BLaER1 treated with 17β-estradiol and CSF1 and Interleukin-3, amounts not matched to agents 10 nM and 100 nM (cell line): Measurements from ENCODE around the gene OTX1.

Experiments used
- H3K27ac ChIP-seq, 11 experiments: shearing (Covaris generic); formaldehyde crosslinking; 2 replicates each; pipeline ENCODE4 v1.8.1; 2022
- H3K27me3 ChIP-seq, 11 experiments: shearing (Covaris generic); formaldehyde crosslinking; 2 replicates each; pipeline ENCODE4 v1.8.1; 2022
- H3K36me3 ChIP-seq, 11 experiments: shearing (Covaris generic); formaldehyde crosslinking; 2 replicates each; pipeline ENCODE4 v1.8.1; 2022
- H3K4me1 ChIP-seq, 10 experiments: shearing (Covaris generic); formaldehyde crosslinking; 2 replicates each; pipeline ENCODE4 v1.8.1; 2022
- H3K4me2 ChIP-seq, 11 experiments: shearing (Covaris generic); formaldehyde crosslinking; 2 replicates each; pipeline ENCODE4 v1.8.1; 2022
- H3K4me3 ChIP-seq, 10 experiments: shearing (Covaris generic); formaldehyde crosslinking; 2 replicates each; pipeline ENCODE4 v1.8.1; 2022
- H3K9ac ChIP-seq, 11 experiments: shearing (Covaris generic); formaldehyde crosslinking; 2 replicates each; pipeline ENCODE4 v1.8.1; 2022
- H3K9me3 ChIP-seq, 11 experiments: shearing (Covaris generic); formaldehyde crosslinking; replicated peaks in 1 of 11; 2 replicates each; pipeline ENCODE4 v1.8.1; 2022
- H4K20me1 ChIP-seq, 11 experiments: shearing (Covaris generic); formaldehyde crosslinking; 2 replicates each; pipeline ENCODE4 v1.8.1; 2022
- Cebpa-rat ChIP-seq, 11 experiments: shearing (Covaris generic); IDR thresholded peaks; 2 replicates each; pipeline ENCODE4 v1.8.1; 2022

The OTX1 gene

GRCh38 chr2:63078852-63079606 is 28.4 kb downstream of the OTX1 start:
- H3K27me3 ChIP-seq = no peaks in the 10 kb centered on the region
- H3K9ac ChIP-seq = no peak overlapping the region
- H3K4me1 ChIP-seq = no peaks in the 10 kb centered on the region
- H3K4me2 ChIP-seq = no peak overlapping the region
- no peak for TF ChIP-seq Cebpa-rat (IDR thresholded peaks at IDR 0.05)
- H4K20me1 ChIP-seq = no peaks in the 10 kb centered on the region
- H3K4me3 ChIP-seq = no peak overlapping the region
- no peak overlapping the region for H3K27ac ChIP-seq
- H3K36me3 ChIP-seq = no peaks in the 10 kb centered on the region
- H3K9me3 ChIP-seq = no peaks in the 10 kb centered on the region

DNA sequence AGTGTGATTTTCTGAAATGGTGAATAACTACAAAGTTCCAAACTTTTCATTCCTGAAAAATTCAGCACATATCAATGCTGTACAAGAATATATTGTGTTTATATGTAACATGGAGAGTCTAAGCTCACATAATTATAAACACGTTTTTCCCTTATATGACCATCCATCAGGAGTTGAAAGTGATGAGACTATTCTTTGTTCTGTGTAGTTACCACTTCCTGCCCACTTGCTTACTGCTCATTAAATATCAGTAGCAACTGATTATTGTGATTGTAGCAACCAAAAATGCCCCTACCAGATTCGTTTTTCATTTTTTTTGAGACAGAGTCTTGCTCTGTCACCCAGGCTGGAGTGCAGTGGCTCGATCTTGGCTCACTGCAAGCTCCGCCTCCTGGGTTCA is 30.8 kb downstream of the OTX1 start:
- no peaks in the 10 kb centered on the region for H3K9me3 ChIP-seq
- no peaks in the 10 kb centered on the region for H3K4me1 ChIP-seq
- H4K20me1 ChIP-seq = no peaks in the 10 kb centered on the region
- TF ChIP-seq Cebpa-rat (IDR thresholded peaks at IDR 0.05) = no peak
- no peak overlapping the region for H3K4me3 ChIP-seq
- no peak overlapping the region for H3K4me2 ChIP-seq
- no peak overlapping the region for H3K9ac ChIP-seq
- no peak overlapping the region for H3K27ac ChIP-seq
- H3K36me3 ChIP-seq = no peaks in the 10 kb centered on the region
- H3K27me3 ChIP-seq = no peaks in the 10 kb centered on the region

- Histone ChIP-seq H3K36me3 (no peaks in the 10 kb centered on the region), H4K20me1 (no peaks in the 10 kb centered on the region), H3K9me3 (no peaks in the 10 kb centered on the region), H3K4me2 (no peak overlapping the region), H3K27ac (no peak overlapping the region), H3K4me3 (no peak overlapping the region), H3K27me3 (no peaks in the 10 kb centered on the region), H3K4me1 (no peaks in the 10 kb centered on the region), H3K9ac (no peak overlapping the region)
- no peak for TF ChIP-seq Cebpa-rat (IDR thresholded peaks at IDR 0.05)
Measured at GRCh38 chr2:63086687-63087086, 36.1 kb downstream of the OTX1 start.

DNA sequence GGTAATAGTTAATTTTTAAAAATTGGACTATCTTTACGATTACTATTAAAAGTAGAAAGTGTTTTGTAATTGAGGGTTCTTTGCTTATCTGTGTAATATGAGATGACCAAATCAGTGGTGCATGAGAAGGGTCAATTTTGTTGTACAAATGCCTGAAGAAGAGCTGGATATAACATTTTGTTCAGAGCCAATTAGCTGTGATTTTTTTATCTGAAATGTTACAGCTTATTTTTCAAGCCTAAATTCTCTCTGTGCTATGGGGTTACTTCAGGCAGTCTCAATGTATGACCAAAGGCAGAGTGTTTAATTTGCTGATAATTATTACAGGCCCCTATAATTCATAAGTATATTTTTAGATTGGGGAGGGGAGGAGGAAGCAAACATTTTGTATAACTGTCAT is 41.8 kb downstream of the OTX1 start:
- Histone ChIP-seq H3K27ac (no peak overlapping the region), H3K4me1 (no peaks in the 10 kb centered on the region)
- TF ChIP-seq Cebpa-rat (IDR thresholded peaks at IDR 0.05) = no peak

DNA sequence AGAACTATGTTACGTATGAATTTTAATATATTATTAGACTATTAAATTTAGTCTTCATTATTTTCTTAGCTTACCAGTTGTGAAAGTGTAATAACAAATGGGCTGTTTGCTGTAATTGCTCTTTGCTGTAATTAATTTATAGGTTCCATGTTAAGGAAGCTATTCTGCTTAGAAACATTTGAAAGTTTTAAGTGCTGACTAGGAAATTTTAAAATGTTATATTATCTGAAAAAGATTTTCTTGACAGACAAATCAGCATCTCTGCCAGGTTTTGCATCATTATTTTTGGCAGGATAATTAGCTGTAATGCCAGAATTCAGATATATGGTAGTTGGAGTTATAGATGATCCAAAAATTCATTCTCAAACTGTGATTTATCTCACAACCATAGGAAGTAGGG is 42.2 kb downstream of the OTX1 start:
- Histone ChIP-seq H3K9me3 (no peaks in the 10 kb centered on the region), H3K36me3 (no peaks in the 10 kb centered on the region), H3K4me2 (no peak overlapping the region), H3K27me3 (no peaks in the 10 kb centered on the region), H4K20me1 (no peaks in the 10 kb centered on the region), H3K4me3 (no peak overlapping the region), H3K9ac (no peak overlapping the region), H3K27ac (no peak overlapping the region), H3K4me1 (no peaks in the 10 kb centered on the region)
- no peak for TF ChIP-seq Cebpa-rat (IDR thresholded peaks at IDR 0.05)

More for the DNA sequence above, 41.8 kb downstream of the OTX1 start:
- H3K4me3 ChIP-seq = no peak overlapping the region
- no peaks in the 10 kb centered on the region for H3K27me3 ChIP-seq
- H4K20me1 ChIP-seq = no peaks in the 10 kb centered on the region
- H3K9me3 ChIP-seq = no peaks in the 10 kb centered on the region
- no peak overlapping the region for H3K4me2 ChIP-seq
- no peaks in the 10 kb centered on the region for H3K36me3 ChIP-seq
- no peak overlapping the region for H3K9ac ChIP-seq

- Histone ChIP-seq H3K9ac (no peak overlapping the region), H3K9me3 (no peaks in the 10 kb centered on the region), H3K27me3 (no peaks in the 10 kb centered on the region), H3K27ac (no peak overlapping the region), H3K4me1 (no peaks in the 10 kb centered on the region), H4K20me1 (no peaks in the 10 kb centered on the region), H3K36me3 (no peaks in the 10 kb centered on the region), H3K4me3 (no peak overlapping the region), H3K4me2 (no peak overlapping the region)
- TF ChIP-seq Cebpa-rat (IDR thresholded peaks at IDR 0.05) = no peak
Measured at GRCh38 chr2:63093502-63093901, 42.9 kb downstream of the OTX1 start.

DNA sequence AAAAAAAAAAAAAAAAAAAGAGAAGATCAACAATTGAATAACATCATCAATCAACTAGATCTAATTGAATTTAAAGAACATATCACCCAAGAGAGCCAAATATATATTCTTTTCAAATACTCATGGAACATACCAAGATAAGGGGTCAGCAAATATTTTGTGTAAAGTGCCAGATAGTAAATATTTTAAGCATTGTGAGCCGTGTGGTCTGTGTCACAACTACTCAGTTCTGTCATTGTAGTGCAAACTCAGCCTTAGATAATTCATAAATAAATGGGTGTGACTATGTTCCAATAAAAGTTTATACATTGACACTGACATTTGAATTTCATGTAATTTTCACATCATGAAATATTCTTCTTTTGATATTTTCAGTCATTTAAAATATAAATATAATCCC is 45.9 kb downstream of the OTX1 start:
- no peaks in the 10 kb centered on the region for H4K20me1 ChIP-seq
- no peaks in the 10 kb centered on the region for H3K36me3 ChIP-seq
- H3K4me3 ChIP-seq = no peak overlapping the region
- H3K4me1 ChIP-seq = no peaks in the 10 kb centered on the region
- no peak overlapping the region for H3K27ac ChIP-seq
- TF ChIP-seq Cebpa-rat (IDR thresholded peaks at IDR 0.05) = no peak
- H3K4me2 ChIP-seq = no peak overlapping the region
- H3K9me3 ChIP-seq = peaks cover 0 to 5% (median 0%) of the 10 kb centered on the region in 11 experiments; a peak in 3 of 22 replicates
- H3K9ac ChIP-seq = no peak overlapping the region
- no peaks in the 10 kb centered on the region for H3K27me3 ChIP-seq

DNA sequence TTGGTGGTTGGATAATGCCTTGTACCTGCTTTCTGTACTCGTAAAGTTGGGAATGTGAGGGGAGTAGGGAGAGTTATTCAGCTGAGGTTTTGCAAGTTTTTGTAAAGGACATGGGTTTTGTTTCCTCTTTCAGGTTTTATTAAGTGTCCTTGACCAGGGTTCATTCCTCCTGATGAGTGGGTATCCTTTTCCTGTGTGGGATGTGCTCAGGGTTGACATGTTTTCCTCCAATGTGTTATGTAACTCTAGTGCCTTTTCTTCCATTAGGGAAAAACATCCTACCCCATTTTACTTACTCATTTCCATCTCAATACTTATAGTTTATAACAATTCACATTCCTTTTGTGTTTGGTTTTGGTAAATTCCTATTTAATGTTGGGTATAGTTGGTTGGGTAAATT is 48.4 kb downstream of the OTX1 start:
- H3K9me3 ChIP-seq = peaks cover 0 to 27% (median 11%) of the 10 kb centered on the region in 11 experiments; a peak in 12 of 22 replicates
- no peak overlapping the region for H3K4me2 ChIP-seq
- H3K27ac ChIP-seq = no peak overlapping the region

DNA sequence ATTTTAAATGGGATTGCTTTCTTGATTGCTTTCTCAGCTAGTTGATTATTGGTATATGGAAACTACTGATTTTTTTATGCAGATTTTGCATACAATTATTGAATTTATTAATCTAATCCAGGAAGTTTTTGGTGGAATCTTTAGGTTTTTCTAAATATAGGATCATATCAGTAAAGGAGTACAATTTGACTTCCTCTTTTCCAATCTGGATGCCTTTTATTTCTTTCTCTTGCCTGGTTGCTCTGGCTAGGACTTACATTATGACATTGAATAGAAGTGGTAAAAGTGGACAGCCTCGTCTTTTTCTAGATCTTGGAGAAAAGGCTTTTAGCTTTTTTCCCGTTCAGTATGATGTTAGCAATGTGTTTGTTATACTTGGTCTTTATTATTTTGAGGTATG is 51.3 kb downstream of the OTX1 start:
- H3K4me3 ChIP-seq = no peak overlapping the region
- no peaks in the 10 kb centered on the region for H3K27me3 ChIP-seq
- peaks cover 24 to 56% (median 37%) of the 10 kb centered on the region in 11 experiments for H3K9me3 ChIP-seq
- no peak overlapping the region for H3K9ac ChIP-seq
- H3K27ac ChIP-seq = no peak overlapping the region
- H3K36me3 ChIP-seq = peaks cover 0 to 3% (median 0%) of the 10 kb centered on the region in 11 experiments; a peak in 1 of 22 replicates
- no peaks in the 10 kb centered on the region for H4K20me1 ChIP-seq
- TF ChIP-seq Cebpa-rat (IDR thresholded peaks at IDR 0.05) = no peak
- H3K4me2 ChIP-seq = no peak overlapping the region
- no peaks in the 10 kb centered on the region for H3K4me1 ChIP-seq

More for the DNA sequence above, 48.4 kb downstream of the OTX1 start:
- H4K20me1 ChIP-seq = no peaks in the 10 kb centered on the region
- no peak for TF ChIP-seq Cebpa-rat (IDR thresholded peaks at IDR 0.05)
- H3K9ac ChIP-seq = no peak overlapping the region
- no peaks in the 10 kb centered on the region for H3K36me3 ChIP-seq
- no peaks in the 10 kb centered on the region for H3K4me1 ChIP-seq
- no peak overlapping the region for H3K4me3 ChIP-seq
- H3K27me3 ChIP-seq = no peaks in the 10 kb centered on the region

GRCh38 chr2:63104482-63104881 is 53.9 kb downstream of the OTX1 start:
- Histone ChIP-seq H3K4me3 (no peak overlapping the region), H4K20me1 (no peaks in the 10 kb centered on the region), H3K4me2 (no peak overlapping the region), H3K9me3 (peaks cover 24 to 56% (median 37%) of the 10 kb centered on the region in 11 experiments), H3K27ac (no peak overlapping the region), H3K27me3 (no peaks in the 10 kb centered on the region), H3K4me1 (no peaks in the 10 kb centered on the region), H3K36me3 (peaks cover 0 to 3% (median 0%) of the 10 kb centered on the region in 11 experiments; a peak in 1 of 22 replicates), H3K9ac (no peak overlapping the region)
- no peak for TF ChIP-seq Cebpa-rat (IDR thresholded peaks at IDR 0.05)
